GM23248 (cell line): ENCODE measurements around the gene AMOTL1. TPM values are rescaled to one million over a fixed set of nuclear protein-coding genes. Genes with fewer than 3 reads are reported as not detected.
A peak's percentile ranks its signal among the peaks of the same experiment; 100 is the strongest.

Experiments used
- DNase-seq: peaks from one replicate; pipeline ENCODE4 v3.0.0-alpha.2; 2015
- H2AFZ ChIP-seq: fragments of 200-600 bp; sonication (generic); 2 replicates; pipeline ENCODE4 v1.6.1; 2016; ENCODE audit warnings: antibody characterized with exemption
- H3F3A ChIP-seq: fragments of 200-600 bp; sonication (generic); 2 replicates; pipeline ENCODE4 v1.6.1; 2016; ENCODE audit warnings: mild to moderate bottlenecking, antibody characterized with exemption, mixed run types; ENCODE audit not compliant: insufficient read depth
- H3K27ac ChIP-seq: fragments of 200-600 bp; sonication (generic); 2 replicates; pipeline ENCODE4 v1.5.1; 2016; ENCODE audit warnings: mild to moderate bottlenecking
- H3K27me3 ChIP-seq: fragments of 200-600 bp; sonication (generic); replicated peaks from 2 replicates; pipeline ENCODE4 v1.6.1; 2016; ENCODE audit warnings: mild to moderate bottlenecking; ENCODE audit not compliant: insufficient read depth
- H3K36me3 ChIP-seq: fragments of 200-600 bp; sonication (generic); 2 replicates; pipeline ENCODE4 v1.6.1; 2016; ENCODE audit warnings: low read depth, mild to moderate bottlenecking
- H3K4me1 ChIP-seq: fragments of 200-600 bp; sonication (generic); 2 replicates; pipeline ENCODE4 v1.6.1; 2016; ENCODE audit warnings: mild to moderate bottlenecking; ENCODE audit not compliant: insufficient read depth
- H3K4me2 ChIP-seq: fragments of 200-600 bp; sonication (generic); one replicate; pipeline ENCODE4 v1.6.1; 2016; ENCODE audit warnings: mild to moderate bottlenecking; ENCODE audit not compliant: unreplicated experiment
- H3K4me3 ChIP-seq: fragments of 200-600 bp; sonication (generic); 2 replicates; pipeline ENCODE4 v1.5.1; 2016; ENCODE audit warnings: mild to moderate bottlenecking
- H3K79me2 ChIP-seq: fragments of 200-600 bp; sonication (generic); 2 replicates; pipeline ENCODE4 v1.6.1; 2016; ENCODE audit warnings: mild to moderate bottlenecking; ENCODE audit not compliant: insufficient read depth
- H3K9ac ChIP-seq: fragments of 200-600 bp; sonication (generic); 2 replicates; pipeline ENCODE4 v1.6.1; 2016; ENCODE audit warnings: mild to moderate bottlenecking
- H3K9me2 ChIP-seq: fragments of 200-600 bp; sonication (generic); 2 replicates; pipeline ENCODE4 v1.6.1; 2016; ENCODE audit warnings: mixed run types, mild to moderate bottlenecking, moderate library complexity; ENCODE audit not compliant: insufficient read depth
- H3K9me3 ChIP-seq: fragments of 200-600 bp; sonication (generic); one replicate; pipeline ENCODE4 v1.6.1; 2017; ENCODE audit warnings: low read depth
- H4K20me1 ChIP-seq: fragments of 200-600 bp; sonication (generic); 2 replicates; pipeline ENCODE4 v1.6.0; 2016; ENCODE audit not compliant: insufficient read depth
- EZH2 ChIP-seq: fragments of 200-600 bp; sonication (generic); IDR thresholded peaks from 2 replicates; pipeline ENCODE4 v1.6.1; 2018; ENCODE audit warnings: antibody characterized with exemption, mild to moderate bottlenecking; ENCODE audit not compliant: insufficient read depth, poor library complexity, severe bottlenecking
- EZH2phosphoT487 ChIP-seq: fragments of 200-600 bp; sonication (generic); IDR thresholded peaks from 2 replicates; pipeline ENCODE4 v1.6.1; 2018; ENCODE audit warnings: antibody characterized with exemption, moderate library complexity, mild to moderate bottlenecking, low read depth; ENCODE audit not compliant: insufficient read depth
- WGBS, 2 experiments: methylation state at CpG; one replicate each; pipeline ENCODE4 v1.1.6; 2015 to 2017; ENCODE audit warnings: low lambda C conversion rate in 2 of 2, low coverage in 1 of 2; ENCODE audit errors: missing lambda C conversion rate in 2 of 2; 5-methylcytosine and 5-hydroxymethylcytosine counted together
- in situ Hi-C: fragments of 300-500 bp; cut with MboI; formaldehyde crosslinking; loops from 2 replicates; pipeline ENCODE4 v1.15.0; 2020
- polyA plus RNA-seq: library from polyadenylated mRNA; unstranded; fragments of >200 nt; fragmentation: Nextera tagmentation; extraction: Ambion mirVana; gene quantifications from 2 replicates; pipeline ENCODE4 v1.2.1, GENCODE V29; 2016
- total RNA-seq: library from RNA; depleted of rRNA; stranded (reverse); fragments of >200 nt; shearing (Covaris generic); gene quantifications from 2 replicates; pipeline ENCODE4 v1.2.3, GENCODE V29; 2014

AMOTL1 gene
- total and polyA plus RNA-seq, 2 experiments from 2014 or later: 22.3 to 50.8 TPM

- DNase-seq: no peak
- in situ Hi-C loops: no loop called here
- no peak overlapping the region for H3K27ac ChIP-seq
- H3K4me1 ChIP-seq: peaks cover 15% of the 10 kb centered on the region
- H3K4me3 ChIP-seq: no peak overlapping the region
- no peak overlapping the region for H3K9ac ChIP-seq
- H3K36me3 ChIP-seq: peaks cover 56% of the 10 kb centered on the region
- no peak overlapping the region for H2AFZ ChIP-seq
- no peaks in the 10 kb centered on the region for H3K9me3 ChIP-seq
- no peak overlapping the region for H3K4me2 ChIP-seq
- no peaks in the 10 kb centered on the region for H4K20me1 ChIP-seq
- H3K27me3 ChIP-seq: no peaks in the 10 kb centered on the region
- no peaks in the 10 kb centered on the region; the same call in 1 of the 2 replicates for H3K79me2 ChIP-seq
- H3K9me2 ChIP-seq: no peaks in the 10 kb centered on the region
- WGBS, 2 experiments: 86 to 89% methylated on average over 9 of the region's 9 CpGs
- peaks cover 44% of the 10 kb centered on the region for H3F3A ChIP-seq
- TF ChIP-seq EZH2 (no peak), EZH2phosphoT487 (no peak)
Measured at GRCh38 chr11:94861306-94861845, 93.2 kb downstream of the AMOTL1 start.

GRCh38 chr11:94862926-94863880 is 95.0 kb downstream of the AMOTL1 start:
- Histone ChIP-seq H3K4me2 (peak overlapping the region; percentile 68), H3K9me3 (no peaks in the 10 kb centered on the region), H3K9me2 (no peaks in the 10 kb centered on the region), H3K27me3 (no peaks in the 10 kb centered on the region), H3K36me3 (peaks cover 48% of the 10 kb centered on the region), H3K4me3 (no peak overlapping the region), H2AFZ (no peak overlapping the region), H3K79me2 (no peaks in the 10 kb centered on the region; the same call in 1 of the 2 replicates), H4K20me1 (no peaks in the 10 kb centered on the region), H3F3A (peaks cover 44% of the 10 kb centered on the region), H3K27ac (peak overlapping the region; percentile 85), H3K9ac (peak overlapping the region; percentile 63), H3K4me1 (peaks cover 15% of the 10 kb centered on the region)
- WGBS, 2 experiments: 11 to 12% methylated on average over 11 of the region's 11 CpGs
- TF ChIP-seq EZH2phosphoT487 (no peak), EZH2 (no peak)
- peak; percentile 82 for DNase-seq
- in situ Hi-C loops: no loop called here

- in situ Hi-C loops: no loop called here
- Histone ChIP-seq H3K9me2 (no peaks in the 10 kb centered on the region), H3K79me2 (no peaks in the 10 kb centered on the region; the same call in 1 of the 2 replicates), H2AFZ (no peak overlapping the region), H3K4me1 (peaks cover 15% of the 10 kb centered on the region), H3K4me2 (no peak overlapping the region), H3K4me3 (no peak overlapping the region), H3F3A (peaks cover 42% of the 10 kb centered on the region), H3K9ac (no peak overlapping the region), H3K9me3 (no peaks in the 10 kb centered on the region), H3K27me3 (no peaks in the 10 kb centered on the region), H4K20me1 (no peaks in the 10 kb centered on the region), H3K36me3 (peaks cover 52% of the 10 kb centered on the region), H3K27ac (peak overlapping the region; percentile 85)
- no peak for DNase-seq
- WGBS, 2 experiments: 90 to 94% methylated on average over 11 of the region's 11 CpGs
- TF ChIP-seq EZH2 (no peak), EZH2phosphoT487 (no peak)
Measured at GRCh38 chr11:94864506-94865045, 96.4 kb downstream of the AMOTL1 start.

- Histone ChIP-seq H3F3A (peaks cover 32% of the 10 kb centered on the region), H3K36me3 (peaks cover 55% of the 10 kb centered on the region), H3K27me3 (no peaks in the 10 kb centered on the region), H3K9me3 (no peaks in the 10 kb centered on the region), H3K27ac (no peak overlapping the region), H3K4me2 (no peak overlapping the region), H3K4me3 (no peak overlapping the region), H3K9ac (no peak overlapping the region), H3K79me2 (no peaks in the 10 kb centered on the region; the same call in 1 of the 2 replicates), H3K4me1 (peaks cover 15% of the 10 kb centered on the region), H2AFZ (no peak overlapping the region), H4K20me1 (no peaks in the 10 kb centered on the region), H3K9me2 (no peaks in the 10 kb centered on the region)
- in situ Hi-C loops: no loop called here
- WGBS, 2 experiments: 92 to 95% methylated on average over 7 to 8 of the region's 8 CpGs
- no peak for TF ChIP-seq EZH2phosphoT487
- no peak for DNase-seq
Measured at GRCh38 chr11:94866231-94866822, 98.2 kb downstream of the AMOTL1 start.
